HTERT RPE-1 (cell line): ENCODE results near the gene PTPRA.

ENCODE experiments used
- in situ Hi-C: fragments of 300-500 bp; cut with MboI; formaldehyde crosslinking; loops from 4 replicates; pipeline ENCODE4 v1.14.3; 2020; ENCODE audit warnings: low sequenced_read_pairs

The PTPRA gene

DNA sequence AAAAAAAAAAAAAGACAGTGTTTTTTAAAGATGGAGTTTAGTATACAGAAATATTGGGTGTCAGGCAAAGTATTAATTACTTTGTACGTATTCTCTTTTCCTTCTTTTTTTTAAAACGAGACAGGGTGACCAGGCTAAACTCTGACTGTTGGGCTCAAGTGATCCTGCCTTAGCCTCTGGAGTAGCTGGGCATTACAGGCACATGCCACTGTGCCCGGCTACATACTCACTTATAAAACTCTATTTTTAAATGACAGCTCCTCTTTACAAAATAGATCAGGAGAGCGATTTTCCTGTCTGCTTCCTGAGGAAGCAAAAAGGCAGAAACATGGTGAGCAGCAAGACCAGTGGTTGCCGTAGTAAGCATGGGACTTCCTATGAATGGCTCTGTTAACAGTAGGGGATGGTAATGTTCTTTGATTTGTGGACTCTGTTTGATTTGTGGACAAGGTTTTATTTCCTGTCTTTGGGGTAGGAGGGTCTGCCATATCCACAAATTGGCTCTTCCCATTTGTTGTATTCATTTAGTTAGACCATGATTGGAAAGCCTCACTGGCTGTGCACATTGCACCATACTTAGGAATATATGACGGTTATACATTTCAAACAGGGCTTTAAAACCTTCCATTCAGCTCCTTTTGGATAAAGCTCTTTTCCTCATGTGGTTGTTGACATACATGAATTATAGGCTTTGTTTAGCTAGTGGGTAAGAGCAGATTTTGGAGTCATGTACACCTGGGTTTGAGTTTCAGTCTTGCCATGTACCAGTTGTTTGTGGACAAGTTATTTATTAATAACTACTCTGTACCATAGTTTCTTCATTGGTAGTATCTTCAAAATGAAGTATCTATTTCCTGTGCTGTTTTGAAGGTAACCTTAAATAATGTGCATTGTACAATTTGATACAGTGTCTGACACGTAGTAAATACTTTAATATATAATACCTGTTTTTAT, 45.1 kb downstream of the PTPRA start:
- in situ Hi-C loops = no loop called here

DNA sequence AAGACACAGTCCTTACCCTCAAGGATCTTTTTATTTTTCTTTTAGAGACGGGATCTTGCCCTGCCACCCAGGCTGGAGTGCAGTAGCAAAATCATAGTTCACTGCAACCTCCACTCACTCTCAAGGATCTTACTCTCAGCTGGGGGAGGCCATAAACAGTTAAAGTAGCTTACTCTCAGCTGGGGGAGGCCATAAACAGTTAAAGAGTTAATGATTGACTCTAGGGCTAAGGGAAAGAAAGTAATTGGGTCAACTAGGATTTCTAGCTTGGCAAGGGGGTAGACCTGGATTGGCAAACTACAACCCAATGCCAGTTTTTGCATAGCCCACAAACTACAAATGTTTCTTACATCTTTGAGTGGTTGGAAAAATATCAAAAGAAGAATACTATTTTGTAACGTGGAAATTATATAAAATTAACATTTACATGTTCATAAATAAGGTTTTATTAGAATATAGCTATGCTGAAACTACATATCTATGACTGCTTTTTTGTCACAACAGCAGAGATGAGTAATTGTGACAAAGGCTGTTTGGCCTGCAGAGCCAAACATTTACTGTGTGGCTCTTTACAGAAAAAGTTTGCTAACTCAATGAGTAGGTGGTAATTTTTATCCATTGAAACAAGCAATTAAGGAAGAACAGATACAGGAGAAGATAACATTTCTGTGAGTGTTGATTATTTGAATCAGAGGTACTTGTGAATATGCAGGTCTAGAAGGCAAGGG, 46.4 kb downstream of the PTPRA start:
- in situ Hi-C loops = no loop called here

DNA sequence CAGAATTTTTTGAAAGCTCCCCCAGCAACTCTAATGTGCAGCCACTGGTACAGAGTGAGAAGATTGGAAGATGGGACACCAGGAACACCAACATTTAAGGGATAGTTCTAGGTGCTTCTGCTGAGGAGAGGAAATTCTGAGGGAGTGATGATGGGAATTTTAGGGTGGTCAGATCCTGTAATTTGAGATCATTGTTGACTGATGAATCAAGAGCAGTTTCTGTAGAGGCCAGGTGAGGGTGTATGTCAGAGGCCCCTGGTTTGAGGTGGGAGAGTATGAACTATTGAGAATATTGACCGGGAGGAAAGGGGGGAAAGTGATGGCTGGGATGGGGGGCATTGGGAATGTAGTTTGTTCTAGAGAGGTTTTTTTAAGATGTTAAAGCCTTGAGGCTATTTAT, 47.2 kb downstream of the PTPRA start:
- in situ Hi-C loops = no loop called here

- in situ Hi-C loops = no loop called here
These were observed 48.2 kb downstream of the PTPRA start for GRCh38 chr20:2921506-2921905.

GRCh38 chr20:2922957-2923356, 49.7 kb downstream of the PTPRA start:
- in situ Hi-C loops = no loop called here

DNA sequence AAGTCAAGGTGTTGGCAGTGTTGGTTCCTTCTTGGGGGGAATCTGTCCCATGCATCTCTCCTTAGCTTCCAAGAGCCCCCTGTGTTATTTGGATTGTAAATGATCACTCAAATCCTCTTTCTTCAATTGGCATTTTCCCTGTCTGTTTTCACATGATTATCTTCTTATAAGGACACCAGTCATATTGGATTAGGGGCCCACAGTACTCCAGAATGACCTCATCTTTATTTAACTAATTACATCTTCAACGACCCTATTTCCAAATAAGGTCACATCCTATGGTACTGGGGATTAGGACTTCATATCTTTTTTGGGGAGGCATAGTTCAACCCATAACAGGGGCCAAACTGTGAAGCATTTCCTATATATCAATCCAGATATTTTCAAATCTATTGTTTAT, 57.3 kb downstream of the PTPRA start:
- in situ Hi-C loops = no loop called here

DNA sequence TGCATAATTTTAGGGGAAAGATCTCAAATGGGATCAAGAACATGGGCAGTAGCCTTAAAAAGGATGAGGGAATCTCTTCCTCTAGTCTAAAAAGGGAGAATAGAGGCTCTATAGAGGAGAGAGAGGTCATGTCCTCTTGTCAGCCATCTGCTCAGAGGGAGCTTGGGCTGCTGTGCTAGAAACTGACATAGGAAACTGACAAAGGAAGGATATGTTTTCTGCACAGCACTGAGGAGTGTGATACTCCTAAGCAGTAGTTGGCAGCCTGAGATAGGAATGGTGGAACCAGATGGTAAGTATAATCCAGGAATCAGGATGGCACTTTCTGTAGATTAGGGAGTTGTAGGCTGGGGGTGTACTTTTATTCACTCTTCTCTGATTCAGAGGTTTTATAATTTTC, 59.2 kb downstream of the PTPRA start:
- in situ Hi-C loops = no loop called here

DNA sequence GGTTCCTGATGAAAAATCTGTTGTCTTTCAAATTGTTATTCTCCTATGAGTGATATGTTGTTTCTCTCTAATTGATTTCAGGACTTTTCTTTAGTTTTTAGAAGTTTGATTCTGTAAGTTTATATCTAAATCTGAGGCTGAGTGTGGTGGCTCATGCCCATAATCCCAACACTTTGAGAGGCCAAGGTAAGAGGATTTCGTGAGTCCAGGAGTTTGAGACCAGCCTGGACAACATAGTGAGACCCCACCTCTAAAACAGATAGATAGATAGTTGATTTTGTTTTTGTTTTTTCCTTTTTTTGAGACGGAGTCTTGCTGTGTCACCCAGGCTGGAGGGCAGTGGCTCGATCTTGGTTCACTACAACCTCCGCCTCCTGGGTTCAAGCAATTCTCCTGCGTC, 64.6 kb downstream of the PTPRA start:
- in situ Hi-C loops = no loop called here

DNA sequence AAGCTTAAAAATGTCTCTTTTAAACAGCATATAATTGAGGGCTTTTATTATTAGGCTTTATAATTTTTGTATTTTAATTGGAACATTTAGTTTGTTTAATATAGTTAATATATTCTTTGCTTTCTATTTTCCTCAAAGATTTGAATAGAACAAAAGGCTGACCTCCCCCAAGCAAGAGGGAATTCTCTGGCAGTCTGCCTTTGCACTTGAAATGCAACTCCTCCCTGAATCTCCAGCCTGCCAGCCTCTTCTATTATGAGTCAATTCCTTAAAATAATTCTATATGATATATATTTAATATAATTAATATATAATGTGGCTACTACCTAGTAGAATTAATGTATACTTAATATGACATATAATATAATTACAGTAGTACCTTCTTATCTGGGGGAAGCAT, 69.2 kb downstream of the PTPRA start:
- in situ Hi-C loops = no loop called here

GRCh38 chr20:2946988-2947961, 74.0 kb downstream of the PTPRA start:
- in situ Hi-C loops = no loop called here

DNA sequence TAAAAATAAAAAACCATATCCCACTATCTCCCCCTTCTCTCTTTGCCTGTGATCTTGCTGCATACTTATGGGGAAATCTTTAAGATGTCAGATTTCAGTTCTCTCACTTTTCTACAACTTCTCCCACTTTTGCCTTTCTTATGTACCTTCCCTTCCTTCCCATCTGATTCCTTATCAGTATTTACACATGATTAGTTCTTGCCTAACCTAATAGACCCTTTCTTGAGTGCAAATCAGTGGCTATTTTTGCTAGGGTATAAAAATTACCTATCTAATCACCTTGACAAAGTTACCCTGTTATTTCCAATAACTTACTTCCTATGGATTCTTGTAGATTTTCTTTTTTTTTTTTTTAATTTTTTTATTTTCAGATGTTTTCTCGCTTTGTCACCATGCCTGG, 75.7 kb downstream of the PTPRA start:
- in situ Hi-C loops = no loop called here

- in situ Hi-C loops = no loop called here
These were observed 79.5 kb downstream of the PTPRA start for GRCh38 chr20:2952766-2953165.

DNA sequence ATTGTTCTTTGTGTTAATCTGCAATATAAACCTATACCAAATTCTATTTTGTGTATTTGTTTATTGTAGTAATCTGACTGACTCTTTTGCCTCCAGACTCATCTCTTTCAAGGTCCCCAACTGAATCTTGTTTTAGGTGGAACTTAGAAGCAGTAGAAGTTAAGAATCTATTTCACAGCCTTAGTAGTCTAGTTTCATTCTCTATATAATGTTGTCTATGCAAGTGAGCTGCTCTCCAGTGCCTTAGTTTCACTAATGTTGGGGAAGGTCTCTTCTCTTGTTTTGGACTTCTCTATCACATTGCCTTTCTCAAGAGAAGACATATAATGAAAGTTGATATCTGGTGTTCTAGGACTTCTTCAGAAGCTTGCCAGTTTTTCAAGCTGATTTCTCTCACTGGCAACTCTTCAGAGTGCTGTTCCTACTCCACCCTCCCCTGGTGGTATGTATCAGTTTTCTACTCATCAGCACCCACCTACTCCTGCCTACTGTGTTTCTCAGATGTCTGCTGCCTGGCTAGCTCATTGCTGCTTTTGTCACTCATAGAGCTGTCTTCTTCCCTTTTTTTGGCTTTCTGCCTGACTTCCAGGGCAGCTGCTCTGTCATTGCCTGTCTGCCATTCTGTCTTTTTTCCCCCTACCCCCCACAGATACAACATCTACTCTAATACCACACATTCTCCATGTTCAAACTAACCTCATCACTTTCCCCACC, 82.1 kb downstream of the PTPRA start:
- in situ Hi-C loops = no loop called here

DNA sequence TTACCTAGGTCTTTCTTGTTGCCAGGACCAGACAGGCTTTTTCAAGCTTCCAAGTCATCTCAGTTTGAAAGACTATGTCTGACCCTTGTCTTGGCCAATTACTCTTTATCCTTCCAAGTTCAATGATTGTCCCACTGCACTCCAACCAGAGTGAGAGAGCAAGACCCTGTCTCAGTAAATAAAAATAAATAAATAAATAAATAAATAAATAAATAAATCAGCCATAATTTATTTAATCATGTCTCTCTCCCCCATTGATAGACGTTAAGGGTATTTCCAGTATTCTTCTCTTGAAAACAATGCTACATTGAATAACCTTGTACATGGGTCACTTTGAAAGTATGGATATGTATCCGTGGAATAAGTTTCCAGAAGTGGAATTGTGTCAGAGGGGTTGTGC, 83.2 kb downstream of the PTPRA start:
- in situ Hi-C loops = no loop called here

GRCh38 chr20:2967841-2968240, 94.6 kb downstream of the PTPRA start:
- in situ Hi-C loops = no loop called here

GRCh38 chr20:2972126-2972525, 98.8 kb downstream of the PTPRA start:
- in situ Hi-C loops = no loop called here

- in situ Hi-C loops = no loop called here
These were observed 100.3 kb downstream of the PTPRA start for GRCh38 chr20:2973574-2973973.

GRCh38 chr20:2978519-2978918, 105.2 kb downstream of the PTPRA start:
- in situ Hi-C loops = no loop called here

- in situ Hi-C loops = no loop called here
These were observed 108.4 kb downstream of the PTPRA start for GRCh38 chr20:2981646-2982045.

GRCh38 chr20:2983508-2983907, 110.2 kb downstream of the PTPRA start:
- in situ Hi-C loops = no loop called here
